ENCODE measurements around the gene GLIS1. TPM values are rescaled to one million over a fixed set of nuclear protein-coding genes. Genes with fewer than 3 reads are reported as not detected.

GLIS1 gene
- total and polyA plus RNA-seq, 7 donors = 0.03 to 0.40 (median 0.15) TPM

DNA sequence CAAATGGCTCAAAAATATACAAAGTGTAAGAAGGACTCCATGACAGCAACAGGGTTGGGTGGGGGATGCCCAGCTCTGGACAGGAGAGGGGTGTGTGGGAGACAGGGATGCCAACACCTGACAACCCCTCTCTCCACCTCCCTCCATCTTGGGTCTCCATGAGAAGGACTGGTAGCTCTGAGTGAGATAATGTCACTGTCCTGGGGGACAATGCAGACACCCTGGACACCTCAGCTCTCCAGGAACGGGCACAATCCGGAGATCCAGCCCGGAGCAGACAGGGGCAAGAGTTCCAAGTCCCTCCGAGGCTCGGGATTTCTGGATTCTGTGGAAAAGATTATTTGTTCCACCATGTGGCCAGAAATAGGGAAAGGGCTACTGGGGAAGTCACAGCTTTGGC, 122.5 kb downstream of the GLIS1 start:
- DNase-seq = no peak
- Histone ChIP-seq H3K4me1 (no peaks in the 10 kb centered on the region), H3K27ac (no peak overlapping the region), H3K36me3 (ENCODE audit: insufficient read depth in 1 of 2, low read depth in 1 of 2) (no peaks in the 10 kb centered on the region), H3K9me3 (no peaks in the 10 kb centered on the region), H3K27me3 (ENCODE audit: insufficient read depth in 3 of 3, low read length in 2 of 3) (no peaks in the 10 kb centered on the region), H3K4me3 (no peak overlapping the region)
- intact Hi-C loops (cut with DNase I) = no loop called here
- TF ChIP-seq, protein P1, sequence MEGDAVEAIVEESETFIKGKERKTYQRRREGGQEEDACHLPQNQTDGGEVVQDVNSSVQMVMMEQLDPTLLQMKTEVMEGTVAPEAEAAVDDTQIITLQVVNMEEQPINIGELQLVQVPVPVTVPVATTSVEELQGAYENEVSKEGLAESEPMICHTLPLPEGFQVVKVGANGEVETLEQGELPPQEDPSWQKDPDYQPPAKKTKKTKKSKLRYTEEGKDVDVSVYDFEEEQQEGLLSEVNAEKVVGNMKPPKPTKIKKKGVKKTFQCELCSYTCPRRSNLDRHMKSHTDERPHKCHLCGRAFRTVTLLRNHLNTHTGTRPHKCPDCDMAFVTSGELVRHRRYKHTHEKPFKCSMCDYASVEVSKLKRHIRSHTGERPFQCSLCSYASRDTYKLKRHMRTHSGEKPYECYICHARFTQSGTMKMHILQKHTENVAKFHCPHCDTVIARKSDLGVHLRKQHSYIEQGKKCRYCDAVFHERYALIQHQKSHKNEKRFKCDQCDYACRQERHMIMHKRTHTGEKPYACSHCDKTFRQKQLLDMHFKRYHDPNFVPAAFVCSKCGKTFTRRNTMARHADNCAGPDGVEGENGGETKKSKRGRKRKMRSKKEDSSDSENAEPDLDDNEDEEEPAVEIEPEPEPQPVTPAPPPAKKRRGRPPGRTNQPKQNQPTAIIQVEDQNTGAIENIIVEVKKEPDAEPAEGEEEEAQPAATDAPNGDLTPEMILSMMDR (IDR thresholded peaks at IDR 0.05) = no peak
- ATAC-seq = no peak
- 70 to 81% (median 71%) methylated on average over 5 of the region's 5 CpGs for WGBS, 3 donors

GRCh38 chr1:53615101-53615500, 123.9 kb downstream of the GLIS1 start:
- no peak overlapping the region for H3K4me3 ChIP-seq
- intact Hi-C loops (cut with DNase I) = no loop called here
- TF ChIP-seq, protein P1 (IDR thresholded peaks at IDR 0.05) = no peak
- 37 to 43% (median 38%) methylated on average over 3 to 4 of the region's 4 CpGs for WGBS, 3 donors
- H3K9me3 ChIP-seq = peaks cover 3% of the 10 kb centered on the region
- no peaks in the 10 kb centered on the region for H3K36me3 ChIP-seq (ENCODE audit: insufficient read depth in 1 of 2, low read depth in 1 of 2)
- H3K27me3 ChIP-seq (ENCODE audit: insufficient read depth in 3 of 3, low read length in 2 of 3) = no peaks in the 10 kb centered on the region
- H3K4me1 ChIP-seq = no peaks in the 10 kb centered on the region
- ATAC-seq = peak in 2 of 4 donors; percentile 19 to 65
- H3K27ac ChIP-seq = no peak overlapping the region
- no peak for DNase-seq

- H3K27ac ChIP-seq = no peak overlapping the region
- H3K4me1 ChIP-seq = no peaks in the 10 kb centered on the region
- TF ChIP-seq, protein P1 (IDR thresholded peaks at IDR 0.05) = no peak
- intact Hi-C loops (cut with DNase I) = no loop called here
- ATAC-seq (no peak), DNase-seq (no peak)
- H3K4me3 ChIP-seq = no peak overlapping the region
- 69 to 71% (median 70%) methylated on average over 12 of the region's 12 CpGs for WGBS, 3 donors
- no peaks in the 10 kb centered on the region for H3K36me3 ChIP-seq (ENCODE audit: insufficient read depth in 1 of 2, low read depth in 1 of 2)
- H3K27me3 ChIP-seq (ENCODE audit: insufficient read depth in 3 of 3, low read length in 2 of 3) = no peaks in the 10 kb centered on the region
- H3K9me3 ChIP-seq = peaks cover 5% of the 10 kb centered on the region
Observed at GRCh38 chr1:53614231-53615021, 124.5 kb downstream of the GLIS1 start.

- H3K36me3 ChIP-seq (ENCODE audit: insufficient read depth in 1 of 2, low read depth in 1 of 2) = no peaks in the 10 kb centered on the region
- H3K9me3 ChIP-seq = peaks cover 5% of the 10 kb centered on the region
- H3K4me1 ChIP-seq = no peaks in the 10 kb centered on the region
- peaks cover 0 to 2% (median 0%) of the 10 kb centered on the region in 3 donors for H3K27me3 ChIP-seq (ENCODE audit: insufficient read depth in 3 of 3, low read length in 2 of 3)
- TF ChIP-seq, protein P1 (IDR thresholded peaks at IDR 0.05) = no peak
- intact Hi-C loops (cut with DNase I) = no loop called here
- DNase-seq = peak in 1 of 2 donors; percentile 1
- no peak overlapping the region for H3K27ac ChIP-seq
- no peak overlapping the region for H3K4me3 ChIP-seq
- no peak for ATAC-seq
Observed at GRCh38 chr1:53608676-53609075, 130.3 kb downstream of the GLIS1 start.
